Daoy (cell line): ENCODE data around the gene RCHY1. TPM values are rescaled to one million over a fixed set of nuclear protein-coding genes. Genes with fewer than 3 reads are reported as not detected.
A peak's percentile ranks its signal among the peaks of the same experiment; 100 is the strongest.
"Not testable (repeated sequence)": the region's sequence is repeated elsewhere in the genome, so short reads cannot be mapped to it uniquely, and the experiment has no call there.

Experiments
- DNase-seq: peaks from one replicate; pipeline ENCODE4 v3.0.0-alpha.2; 2015; ENCODE audit warnings: low read depth
- total RNA-seq: library from RNA; depleted of rRNA; stranded (reverse); fragments of >200 nt; shearing (Covaris generic); gene quantifications from 2 replicates; pipeline ENCODE4 v1.2.3, GENCODE V29; 2014; rRNA removed

RCHY1 gene
- total RNA-seq, result 17.8 and 38.8 TPM in 2 replicates

- peak; percentile 91 for DNase-seq
These were observed at the start of gene RCHY1, which contains the start of gene THAP6 for GRCh38 chr4:75514131-75514948. Gene RCHY1, minus strand, starts transcription at chr4:75514403. Its CDS starts 117 bp downstream, at chr4:75514286. Gene THAP6, plus strand, starts transcription at chr4:75514473. Its CDS starts 980 bp downstream, at chr4:75515453.

GRCh38 chr4:75561789-75562188, 47.6 kb upstream of the RCHY1 start:
- DNase-seq, result no peak

GRCh38 chr4:75557696-75558095, 43.5 kb upstream of the RCHY1 start:
- DNase-seq, result no peak

- peak; percentile 73 for DNase-seq
These were observed 41.3 kb upstream of the RCHY1 start, which contains the start of gene ODAPH for GRCh38 chr4:75555294-75556164. Gene ODAPH, plus strand, starts transcription at chr4:75556066. Its CDS starts 17 bp downstream, at chr4:75556083.

- DNase-seq, result no peak
These were observed 38.2 kb upstream of the RCHY1 start for GRCh38 chr4:75552452-75552851.

- no peak for DNase-seq
These were observed 34.8 kb upstream of the RCHY1 start for GRCh38 chr4:75549019-75549418.

- DNase-seq, result peak; percentile 19
These were observed 33.6 kb upstream of the RCHY1 start for GRCh38 chr4:75547647-75548387.

- DNase-seq, result peak; percentile 57
These were observed 31.3 kb upstream of the RCHY1 start for GRCh38 chr4:75545526-75545925.

- no peak for DNase-seq
These were observed 30.7 kb upstream of the RCHY1 start for GRCh38 chr4:75544870-75545269.

GRCh38 chr4:75544220-75544619, 30.0 kb upstream of the RCHY1 start:
- DNase-seq, result not testable (repeated sequence)

- peak; percentile 67 for DNase-seq
These were observed 28.6 kb upstream of the RCHY1 start for GRCh38 chr4:75542824-75543223.

GRCh38 chr4:75537308-75537707, 23.1 kb upstream of the RCHY1 start:
- not testable (repeated sequence) for DNase-seq

GRCh38 chr4:75533926-75534325, 19.7 kb upstream of the RCHY1 start:
- DNase-seq, result not testable (repeated sequence)

- DNase-seq, result not testable (repeated sequence)
These were observed 19.2 kb upstream of the RCHY1 start for GRCh38 chr4:75533339-75533887.

GRCh38 chr4:75531536-75532143, 17.4 kb upstream of the RCHY1 start:
- not testable (repeated sequence) for DNase-seq

GRCh38 chr4:75530556-75531322, 16.5 kb upstream of the RCHY1 start:
- DNase-seq, result no peak

GRCh38 chr4:75527482-75527881, 13.3 kb upstream of the RCHY1 start:
- no peak for DNase-seq

GRCh38 chr4:75525910-75526309, 11.7 kb upstream of the RCHY1 start:
- DNase-seq, result no peak

GRCh38 chr4:75525086-75525485, 10.9 kb upstream of the RCHY1 start:
- DNase-seq, result no peak

GRCh38 chr4:75519452-75519851, 5.2 kb upstream of the RCHY1 start:
- not testable (repeated sequence) for DNase-seq
